OCI-LY1 (cell line): ENCODE measurements around the gene GJC2.

ENCODE experiments used
- H2AFZ ChIP-seq: fragments of 200-600 bp; sonication (generic), shearing (Covaris generic); 2 replicates; pipeline ENCODE4 v1.6.0; 2014; ENCODE audit warnings: antibody characterized with exemption, mild to moderate bottlenecking, low read length
- H3F3A ChIP-seq: fragments of 200-600 bp; sonication (generic), shearing (Covaris generic); 2 replicates; pipeline ENCODE4 v1.6.0; 2014; ENCODE audit warnings: mild to moderate bottlenecking, antibody characterized with exemption, low read length, moderate library complexity; ENCODE audit not compliant: insufficient read depth
- H3K27ac ChIP-seq: fragments of 200-600 bp; sonication (generic); 2 replicates; pipeline ENCODE4 v1.5.1; 2014; ENCODE audit warnings: low read length, mixed run types, mild to moderate bottlenecking, low read depth; ENCODE audit not compliant: poor library complexity, severe bottlenecking
- H3K27me3 ChIP-seq: fragments of 200-600 bp; sonication (generic); 2 replicates; pipeline ENCODE4 v1.6.0; 2014; ENCODE audit warnings: antibody characterized with exemption, mild to moderate bottlenecking, low read length, moderate library complexity; ENCODE audit not compliant: insufficient read depth
- H3K36me3 ChIP-seq: fragments of 200-600 bp; sonication (generic); 2 replicates; pipeline ENCODE4 v1.6.1; 2014; ENCODE audit warnings: mild to moderate bottlenecking, antibody characterized with exemption, low read length, moderate library complexity, mixed read lengths; ENCODE audit not compliant: insufficient read depth
- H3K4me1 ChIP-seq: fragments of 200-600 bp; sonication (generic); 2 replicates; pipeline ENCODE4 v1.5.1; 2014; ENCODE audit warnings: mild to moderate bottlenecking, low read length, moderate library complexity; ENCODE audit not compliant: insufficient read depth, severe bottlenecking
- H3K4me2 ChIP-seq: fragments of 200-600 bp; sonication (generic), shearing (Covaris generic); 2 replicates; pipeline ENCODE4 v1.6.1; 2014; ENCODE audit warnings: low read length
- H3K4me3 ChIP-seq: fragments of 200-600 bp; sonication (generic); 2 replicates; pipeline ENCODE4 v1.5.1; 2014; ENCODE audit warnings: low read length, low read depth, mild to moderate bottlenecking, mixed read lengths; ENCODE audit not compliant: poor library complexity, severe bottlenecking
- H3K79me2 ChIP-seq: fragments of 200-600 bp; shearing (Covaris generic); 2 replicates; pipeline ENCODE4 v1.6.1; 2016; ENCODE audit warnings: mixed run types, low read length, mixed read lengths; ENCODE audit not compliant: insufficient read depth
- H3K9ac ChIP-seq: fragments of 200-600 bp; sonication (generic), shearing (Covaris generic); 2 replicates; pipeline ENCODE4 v1.6.1; 2014; ENCODE audit warnings: mild to moderate bottlenecking, low read length, mixed read lengths
- H3K9me2 ChIP-seq: fragments of 200-600 bp; sonication (generic), shearing (Covaris generic); 2 replicates; pipeline ENCODE4 v1.6.1; 2014; ENCODE audit warnings: low read depth, mild to moderate bottlenecking, low read length, mixed read lengths
- H3K9me3 ChIP-seq: fragments of 200-600 bp; shearing (Covaris generic); 2 replicates; pipeline ENCODE4 v1.6.1; 2014; ENCODE audit warnings: low read length, mixed read lengths
- H4K20me1 ChIP-seq: fragments of 200-600 bp; sonication (generic), shearing (Covaris generic); 2 replicates; pipeline ENCODE4 v1.6.0; 2016; ENCODE audit warnings: mild to moderate bottlenecking, low read length; ENCODE audit not compliant: insufficient read depth
- EZH2 ChIP-seq: fragments of 200-600 bp; sonication (generic), shearing (Covaris generic); IDR thresholded peaks from 2 replicates; pipeline ENCODE4 v1.8.0; 2017; ENCODE audit warnings: borderline replicate concordance, mixed run types, mild to moderate bottlenecking, antibody characterized with exemption, low read length, moderate library complexity, mixed read lengths
- TF ChIP-seq, protein P1 (sequence below): fragments of 200-600 bp; sonication (generic), shearing (Covaris generic); IDR thresholded peaks from 2 replicates; pipeline ENCODE4 v1.5.1; 2017; ENCODE audit warnings: mild to moderate bottlenecking, antibody characterized with exemption, low read length, moderate library complexity, mixed read lengths

The GJC2 gene

DNA sequence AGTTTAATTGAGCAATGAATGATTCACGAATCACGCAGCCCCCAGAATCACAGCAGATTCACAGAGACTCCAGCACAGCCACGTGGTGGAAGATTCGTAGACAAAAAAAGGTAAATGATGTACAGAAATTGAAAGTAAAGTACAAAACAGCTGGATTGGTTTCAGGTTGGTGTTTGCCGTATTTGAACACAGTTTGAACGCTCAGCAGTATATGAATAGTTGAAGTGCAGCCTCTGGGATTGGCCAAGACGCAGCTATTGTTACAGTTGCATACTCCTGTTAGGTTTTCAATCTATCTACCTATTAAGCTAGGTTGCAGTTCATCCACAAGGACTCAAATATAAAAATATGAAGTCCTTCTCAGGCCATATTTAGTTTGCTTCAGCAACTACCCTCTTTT, 37.6 kb upstream of the GJC2 start:
- no peak overlapping the region for H2AFZ ChIP-seq

DNA sequence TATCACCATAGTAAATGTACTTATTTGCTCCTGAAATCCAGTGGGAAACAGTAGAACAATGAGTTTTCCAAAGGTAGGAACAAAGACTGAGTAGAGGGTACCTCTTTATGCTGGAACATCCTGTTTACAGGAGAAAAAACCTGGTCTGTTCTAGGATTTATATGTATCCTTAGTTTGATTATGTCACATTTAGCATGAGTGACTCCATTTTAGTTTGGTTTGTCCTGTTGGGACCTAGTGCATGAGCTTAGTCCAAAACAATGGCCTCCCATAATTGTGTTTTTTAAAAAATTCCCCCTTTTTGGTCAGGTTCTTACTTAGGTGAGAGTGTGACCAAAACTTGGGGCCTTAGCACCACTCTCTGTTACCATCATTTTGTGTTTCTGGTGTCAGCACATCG, 37.1 kb upstream of the GJC2 start:
- H3K9ac ChIP-seq, result no peak overlapping the region
- no peaks in the 10 kb centered on the region for H3K9me2 ChIP-seq
- no peaks in the 10 kb centered on the region for H4K20me1 ChIP-seq
- H3K4me1 ChIP-seq, result peaks cover 22% of the 10 kb centered on the region
- no peaks in the 10 kb centered on the region for H3F3A ChIP-seq
- H3K9me3 ChIP-seq, result peaks cover 3% of the 10 kb centered on the region; the same call in 1 of the 2 replicates
- no peak overlapping the region for H3K4me2 ChIP-seq
- peaks cover 8% of the 10 kb centered on the region for H3K79me2 ChIP-seq
- no peak overlapping the region for H3K27ac ChIP-seq
- no peak overlapping the region for H2AFZ ChIP-seq
- no peak overlapping the region for H3K4me3 ChIP-seq
- peaks cover 2% of the 10 kb centered on the region; the same call in 1 of the 2 replicates for H3K36me3 ChIP-seq
- no peaks in the 10 kb centered on the region for H3K27me3 ChIP-seq
- TF ChIP-seq, protein P1, sequence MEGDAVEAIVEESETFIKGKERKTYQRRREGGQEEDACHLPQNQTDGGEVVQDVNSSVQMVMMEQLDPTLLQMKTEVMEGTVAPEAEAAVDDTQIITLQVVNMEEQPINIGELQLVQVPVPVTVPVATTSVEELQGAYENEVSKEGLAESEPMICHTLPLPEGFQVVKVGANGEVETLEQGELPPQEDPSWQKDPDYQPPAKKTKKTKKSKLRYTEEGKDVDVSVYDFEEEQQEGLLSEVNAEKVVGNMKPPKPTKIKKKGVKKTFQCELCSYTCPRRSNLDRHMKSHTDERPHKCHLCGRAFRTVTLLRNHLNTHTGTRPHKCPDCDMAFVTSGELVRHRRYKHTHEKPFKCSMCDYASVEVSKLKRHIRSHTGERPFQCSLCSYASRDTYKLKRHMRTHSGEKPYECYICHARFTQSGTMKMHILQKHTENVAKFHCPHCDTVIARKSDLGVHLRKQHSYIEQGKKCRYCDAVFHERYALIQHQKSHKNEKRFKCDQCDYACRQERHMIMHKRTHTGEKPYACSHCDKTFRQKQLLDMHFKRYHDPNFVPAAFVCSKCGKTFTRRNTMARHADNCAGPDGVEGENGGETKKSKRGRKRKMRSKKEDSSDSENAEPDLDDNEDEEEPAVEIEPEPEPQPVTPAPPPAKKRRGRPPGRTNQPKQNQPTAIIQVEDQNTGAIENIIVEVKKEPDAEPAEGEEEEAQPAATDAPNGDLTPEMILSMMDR, result no peak
- TF ChIP-seq EZH2, result no peak

More for the DNA sequence above, 37.6 kb upstream of the GJC2 start:
- no peaks in the 10 kb centered on the region for H3F3A ChIP-seq
- H3K9me2 ChIP-seq, result no peaks in the 10 kb centered on the region
- H3K27ac ChIP-seq, result no peak overlapping the region
- TF ChIP-seq, protein P1, result no peak
- no peak for TF ChIP-seq EZH2
- H3K4me3 ChIP-seq, result no peak overlapping the region
- H3K79me2 ChIP-seq, result peaks cover 8% of the 10 kb centered on the region
- no peak overlapping the region for H3K9ac ChIP-seq
- H3K4me2 ChIP-seq, result no peak overlapping the region
- no peaks in the 10 kb centered on the region for H3K9me3 ChIP-seq
- H4K20me1 ChIP-seq, result no peaks in the 10 kb centered on the region
- peaks cover 25% of the 10 kb centered on the region for H3K4me1 ChIP-seq
- no peaks in the 10 kb centered on the region for H3K27me3 ChIP-seq
- H3K36me3 ChIP-seq, result peaks cover 7% of the 10 kb centered on the region; the same call in 1 of the 2 replicates

DNA sequence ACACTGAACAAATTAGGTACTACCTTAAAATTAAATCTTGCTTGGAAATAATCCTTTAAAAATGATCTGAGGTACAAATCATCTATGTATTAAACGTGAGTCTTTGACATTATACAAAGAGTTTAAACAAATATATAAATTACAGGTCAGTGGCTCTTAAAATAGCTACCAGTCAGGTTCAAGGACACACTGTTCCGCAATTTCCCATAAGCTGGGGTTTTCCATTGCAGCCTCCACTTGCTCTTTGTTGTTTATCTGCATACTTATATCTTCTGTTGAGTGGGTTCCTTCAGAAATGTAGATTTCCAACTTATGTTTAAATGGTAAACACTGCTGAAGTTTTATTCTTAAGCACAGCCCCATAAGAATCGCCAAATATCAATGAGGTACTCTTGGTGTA, 34.9 kb upstream of the GJC2 start:
- Histone ChIP-seq H3K9ac (no peak overlapping the region), H3K4me2 (no peak overlapping the region), H3K4me3 (no peak overlapping the region), H3K9me2 (no peaks in the 10 kb centered on the region), H3F3A (no peaks in the 10 kb centered on the region), H3K9me3 (peaks cover 10% of the 10 kb centered on the region; the same call in 1 of the 2 replicates), H3K4me1 (peaks cover 7% of the 10 kb centered on the region), H3K27me3 (no peaks in the 10 kb centered on the region), H3K36me3 (no peaks in the 10 kb centered on the region), H4K20me1 (no peaks in the 10 kb centered on the region), H3K27ac (no peak overlapping the region), H3K79me2 (no peaks in the 10 kb centered on the region), H2AFZ (no peak overlapping the region)
- no peak for TF ChIP-seq EZH2
- TF ChIP-seq, protein P1, result no peak
